Measurements from ENCODE around the gene RUNX1. TPM values are rescaled to one million over a fixed set of nuclear protein-coding genes. Genes with fewer than 3 reads are reported as not detected.

Gene RUNX1
- total RNA-seq, 1 experiment from 2014 or later = 2.2 TPM

- no peaks in the 10 kb centered on the region for H3K9me3 ChIP-seq
- DNase-seq = no peak
- peaks cover 13% of the 10 kb centered on the region for H3K36me3 ChIP-seq
- H3K4me3 ChIP-seq = no peak overlapping the region
- H3K27me3 ChIP-seq = no peaks in the 10 kb centered on the region
These were observed 4.1 kb downstream of the RUNX1 start for GRCh38 chr21:35044770-35045541.

GRCh38 chr21:35044128-35044527, 5.0 kb downstream of the RUNX1 start:
- no peak overlapping the region for H3K4me3 ChIP-seq
- DNase-seq = no peak
- peaks cover 13% of the 10 kb centered on the region for H3K36me3 ChIP-seq
- no peaks in the 10 kb centered on the region for H3K27me3 ChIP-seq
- no peaks in the 10 kb centered on the region for H3K9me3 ChIP-seq

- peaks cover 13% of the 10 kb centered on the region for H3K36me3 ChIP-seq
- no peak overlapping the region for H3K4me3 ChIP-seq
- no peak for DNase-seq
- no peaks in the 10 kb centered on the region for H3K27me3 ChIP-seq
- no peaks in the 10 kb centered on the region for H3K9me3 ChIP-seq
These were observed 5.6 kb downstream of the RUNX1 start for GRCh38 chr21:35043549-35043948.

GRCh38 chr21:35042836-35043235, 6.3 kb downstream of the RUNX1 start:
- Histone ChIP-seq H3K9me3 (no peaks in the 10 kb centered on the region), H3K27me3 (no peaks in the 10 kb centered on the region), H3K4me3 (no peak overlapping the region), H3K36me3 (peaks cover 13% of the 10 kb centered on the region)
- DNase-seq = no peak

- no peak overlapping the region for H3K4me3 ChIP-seq
- no peaks in the 10 kb centered on the region for H3K9me3 ChIP-seq
- no peaks in the 10 kb centered on the region for H3K27me3 ChIP-seq
- no peak for DNase-seq
- peaks cover 13% of the 10 kb centered on the region for H3K36me3 ChIP-seq
These were observed 7.2 kb downstream of the RUNX1 start for GRCh38 chr21:35041881-35042280.

- DNase-seq = no peak
- no peak overlapping the region for H3K4me3 ChIP-seq
- H3K36me3 ChIP-seq = peaks cover 12% of the 10 kb centered on the region
- no peaks in the 10 kb centered on the region for H3K27me3 ChIP-seq
- no peaks in the 10 kb centered on the region for H3K9me3 ChIP-seq
These were observed 8.0 kb downstream of the RUNX1 start for GRCh38 chr21:35041122-35041521.

GRCh38 chr21:35039595-35040289, 9.4 kb downstream of the RUNX1 start:
- Histone ChIP-seq H3K4me3 (no peak overlapping the region), H3K36me3 (peaks cover 2% of the 10 kb centered on the region; the same call in 1 of the 2 replicates), H3K9me3 (no peaks in the 10 kb centered on the region), H3K27me3 (no peaks in the 10 kb centered on the region)
- DNase-seq = no peak

- Histone ChIP-seq H3K9me3 (no peaks in the 10 kb centered on the region), H3K36me3 (peaks cover 2% of the 10 kb centered on the region; the same call in 1 of the 2 replicates), H3K4me3 (no peak overlapping the region), H3K27me3 (no peaks in the 10 kb centered on the region)
- DNase-seq = no peak
These were observed 10.3 kb downstream of the RUNX1 start for GRCh38 chr21:35038772-35039319.

- Histone ChIP-seq H3K4me3 (no peak overlapping the region), H3K9me3 (no peaks in the 10 kb centered on the region), H3K36me3 (no peaks in the 10 kb centered on the region; the same call in none of the 2 replicates), H3K27me3 (no peaks in the 10 kb centered on the region)
- DNase-seq = no peak
These were observed 11.7 kb downstream of the RUNX1 start for GRCh38 chr21:35037384-35037765.

GRCh38 chr21:35036465-35037383, 12.4 kb downstream of the RUNX1 start:
- DNase-seq = no peak
- no peaks in the 10 kb centered on the region; the same call in none of the 2 replicates for H3K36me3 ChIP-seq
- no peaks in the 10 kb centered on the region for H3K9me3 ChIP-seq
- H3K27me3 ChIP-seq = no peaks in the 10 kb centered on the region
- no peak overlapping the region for H3K4me3 ChIP-seq

GRCh38 chr21:35035581-35035980, 13.5 kb downstream of the RUNX1 start:
- no peaks in the 10 kb centered on the region for H3K9me3 ChIP-seq
- no peaks in the 10 kb centered on the region for H3K27me3 ChIP-seq
- no peaks in the 10 kb centered on the region; the same call in none of the 2 replicates for H3K36me3 ChIP-seq
- DNase-seq = no peak
- no peak overlapping the region for H3K4me3 ChIP-seq

GRCh38 chr21:35035116-35035515, 14.0 kb downstream of the RUNX1 start:
- no peak for DNase-seq
- Histone ChIP-seq H3K36me3 (no peaks in the 10 kb centered on the region; the same call in none of the 2 replicates), H3K9me3 (no peaks in the 10 kb centered on the region), H3K27me3 (no peaks in the 10 kb centered on the region), H3K4me3 (no peak overlapping the region)

- Histone ChIP-seq H3K27me3 (no peaks in the 10 kb centered on the region), H3K9me3 (no peaks in the 10 kb centered on the region), H3K36me3 (no peaks in the 10 kb centered on the region; the same call in none of the 2 replicates), H3K4me3 (no peak overlapping the region)
- DNase-seq = no peak
These were observed 14.7 kb downstream of the RUNX1 start for GRCh38 chr21:35034203-35034926.

GRCh38 chr21:35032474-35033263, 16.4 kb downstream of the RUNX1 start:
- Histone ChIP-seq H3K9me3 (no peaks in the 10 kb centered on the region), H3K4me3 (no peak overlapping the region), H3K27me3 (no peaks in the 10 kb centered on the region), H3K36me3 (no peaks in the 10 kb centered on the region; the same call in none of the 2 replicates)
- DNase-seq = no peak

GRCh38 chr21:35028451-35028978, 20.6 kb downstream of the RUNX1 start:
- no peak overlapping the region for H3K4me3 ChIP-seq
- H3K36me3 ChIP-seq = no peaks in the 10 kb centered on the region; the same call in 1 of the 2 replicates
- no peaks in the 10 kb centered on the region for H3K9me3 ChIP-seq
- DNase-seq = no peak
- no peaks in the 10 kb centered on the region for H3K27me3 ChIP-seq
